Measurements from ENCODE around the gene HMGN4.

DNA sequence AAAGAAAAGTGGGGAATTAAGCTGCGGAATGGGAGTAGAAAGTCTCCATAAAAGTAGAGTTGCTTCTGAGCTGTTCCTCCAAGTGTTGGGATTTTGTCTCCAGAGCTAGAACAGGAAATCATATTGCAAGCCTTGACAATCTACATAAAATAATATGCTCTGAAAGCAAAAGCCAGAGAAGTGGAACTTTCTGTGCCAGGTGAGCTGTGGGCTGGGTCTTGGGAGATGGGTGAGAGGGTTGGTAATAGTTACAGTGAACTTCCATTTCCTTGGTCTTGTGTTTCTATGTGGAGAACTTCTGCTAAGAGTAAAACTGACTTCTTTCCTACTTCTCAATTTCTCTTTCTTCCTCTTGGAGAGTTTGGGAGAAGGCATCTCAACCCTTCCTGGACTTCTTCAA lies 6.3 kb upstream of the HMGN4 start:
- TF ChIP-seq, protein P1, sequence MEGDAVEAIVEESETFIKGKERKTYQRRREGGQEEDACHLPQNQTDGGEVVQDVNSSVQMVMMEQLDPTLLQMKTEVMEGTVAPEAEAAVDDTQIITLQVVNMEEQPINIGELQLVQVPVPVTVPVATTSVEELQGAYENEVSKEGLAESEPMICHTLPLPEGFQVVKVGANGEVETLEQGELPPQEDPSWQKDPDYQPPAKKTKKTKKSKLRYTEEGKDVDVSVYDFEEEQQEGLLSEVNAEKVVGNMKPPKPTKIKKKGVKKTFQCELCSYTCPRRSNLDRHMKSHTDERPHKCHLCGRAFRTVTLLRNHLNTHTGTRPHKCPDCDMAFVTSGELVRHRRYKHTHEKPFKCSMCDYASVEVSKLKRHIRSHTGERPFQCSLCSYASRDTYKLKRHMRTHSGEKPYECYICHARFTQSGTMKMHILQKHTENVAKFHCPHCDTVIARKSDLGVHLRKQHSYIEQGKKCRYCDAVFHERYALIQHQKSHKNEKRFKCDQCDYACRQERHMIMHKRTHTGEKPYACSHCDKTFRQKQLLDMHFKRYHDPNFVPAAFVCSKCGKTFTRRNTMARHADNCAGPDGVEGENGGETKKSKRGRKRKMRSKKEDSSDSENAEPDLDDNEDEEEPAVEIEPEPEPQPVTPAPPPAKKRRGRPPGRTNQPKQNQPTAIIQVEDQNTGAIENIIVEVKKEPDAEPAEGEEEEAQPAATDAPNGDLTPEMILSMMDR (IDR thresholded peaks at IDR 0.05 in 4 of 5, conservative IDR thresholded peaks at IDR 0.05 in 1 of 5): no peak
- TF ChIP-seq POLR2A (IDR thresholded peaks at IDR 0.05): no peak

All from gastrocnemius medialis (tissue), 4 donors.